Subcutaneous adipose tissue (tissue), 4 donors: ENCODE measurements around the gene STK35. TPM values are rescaled to one million over a fixed set of nuclear protein-coding genes. Genes with fewer than 3 reads are reported as not detected.

Source experiments
- CTCF ChIP-seq: fragments of 450-650 bp; IDR thresholded peaks from one replicate; pipeline ENCODE4 v1.5.1; 2016; ENCODE audit warnings: low read depth, mild to moderate bottlenecking, control low read depth, antibody characterized with exemption, moderate library complexity
- total RNA-seq, 4 donors: library from RNA; depleted of rRNA; stranded (reverse); fragments of >200 nt; gene quantifications; one replicate each; pipeline ENCODE4 v1.1.0, GENCODE V29; 2016

The STK35 gene
- total RNA-seq, 4 donors from 2014 or later = 8.8 to 28.1 (median 11.1) TPM

GRCh38 chr20:2066461-2067122 lies 35.0 kb upstream of the STK35 start:
- TF ChIP-seq CTCF = no peak

- no peak for TF ChIP-seq CTCF
Measured at GRCh38 chr20:2080532-2081224, 20.9 kb upstream of the STK35 start.

GRCh38 chr20:2084703-2085102 lies 16.9 kb upstream of the STK35 start:
- no peak for TF ChIP-seq CTCF

- TF ChIP-seq CTCF = no peak
Measured at GRCh38 chr20:2086177-2086979, 15.2 kb upstream of the STK35 start.

- TF ChIP-seq CTCF = no peak
Measured at GRCh38 chr20:2086980-2087377, 14.6 kb upstream of the STK35 start.

- no peak for TF ChIP-seq CTCF
Measured at GRCh38 chr20:2088891-2089290, 12.7 kb upstream of the STK35 start.

- TF ChIP-seq CTCF = no peak
Measured at GRCh38 chr20:2089447-2089846, 12.2 kb upstream of the STK35 start.
